Omental fat pad (tissue), 4 donors: ENCODE data around the gene STYXL2. TPM values are rescaled to one million over a fixed set of nuclear protein-coding genes. Genes with fewer than 3 reads are reported as not detected.

Source experiments
- ATAC-seq: fragments of 150-250 bp; one replicate; pipeline ENCODE4 v1.9.1; 2016; ENCODE audit warnings: mild to moderate bottlenecking, moderate library complexity; ENCODE audit not compliant: low FRiP score
- DNase-seq: peaks from one replicate; pipeline ENCODE4 v3.0.0-alpha.2; 2019; ENCODE audit warnings: low spot score
- CTCF ChIP-seq, 3 donors: fragments of 450-650 bp; IDR thresholded peaks; one replicate each; pipeline ENCODE4 v1.5.1; 2016 to 2017; ENCODE audit warnings: antibody characterized with exemption in 3 of 3, mild to moderate bottlenecking in 3 of 3, moderate library complexity in 2 of 3
- total RNA-seq, 4 donors: library from RNA; depleted of rRNA; stranded (reverse); fragments of >200 nt; gene quantifications; one replicate each; pipeline ENCODE4 v1.1.0, GENCODE V29; 2016

STYXL2 gene
- total RNA-seq, 4 donors from 2014 or later, result 0.12 to 0.65 (median 0.36) TPM

- DNase-seq (no peak), ATAC-seq (no peak)
- TF ChIP-seq CTCF (IDR thresholded peaks at IDR 0.05), result no peak
These were observed 43.5 kb downstream of the STYXL2 start for GRCh38 chr1:167137332-167137781.

GRCh38 chr1:167137793-167138510 lies 44.1 kb downstream of the STYXL2 start:
- no peak for TF ChIP-seq CTCF (IDR thresholded peaks at IDR 0.05)
- ATAC-seq (no peak), DNase-seq (no peak)

GRCh38 chr1:167138703-167139102 lies 44.8 kb downstream of the STYXL2 start:
- no peak for TF ChIP-seq CTCF (IDR thresholded peaks at IDR 0.05)
- ATAC-seq (no peak), DNase-seq (no peak)

GRCh38 chr1:167141963-167142362 lies 48.1 kb downstream of the STYXL2 start:
- DNase-seq, result no peak
- ATAC-seq, result no peak
- TF ChIP-seq CTCF (IDR thresholded peaks at IDR 0.05), result no peak

Other genes starting within 250 kb of the STYXL2 start
- gene TADA1, start 217.8 kb upstream of the STYXL2 start, total RNA-seq, result 1 to 10 TPM; 5.9 to 8.7 (median 6.8) TPM
- gene ILDR2, start 118.5 kb upstream of the STYXL2 start, total RNA-seq, result 10 to 100 TPM in 1 of 4 donors, 1 to 10 TPM in 2, not detected in 1; 3.5 to 15.3 (median 6.1) TPM
- gene MAEL, start 104.8 kb upstream of the STYXL2 start, total RNA-seq, result under 1 TPM in 1 of 4 donors, not detected in 3; 0.37 TPM
- gene GPA33, start 3.7 kb upstream of the STYXL2 start, total RNA-seq, result under 1 TPM in 2 of 4 donors, not detected in 2; 0.37 to 0.72 TPM
- 10 to 100 TPM; 10.3 to 18.9 (median 13.5) TPM for gene POU2F1, start 126.8 kb downstream of the STYXL2 start, total RNA-seq